ENCODE measurements around the gene S100A13.
A peak's percentile ranks its signal among the peaks of the same experiment; 100 is the strongest.
"Not testable (repeated sequence)": the region's sequence is repeated elsewhere in the genome, so short reads cannot be mapped to it uniquely, and the experiment has no call there.

The S100A13 gene

DNA sequence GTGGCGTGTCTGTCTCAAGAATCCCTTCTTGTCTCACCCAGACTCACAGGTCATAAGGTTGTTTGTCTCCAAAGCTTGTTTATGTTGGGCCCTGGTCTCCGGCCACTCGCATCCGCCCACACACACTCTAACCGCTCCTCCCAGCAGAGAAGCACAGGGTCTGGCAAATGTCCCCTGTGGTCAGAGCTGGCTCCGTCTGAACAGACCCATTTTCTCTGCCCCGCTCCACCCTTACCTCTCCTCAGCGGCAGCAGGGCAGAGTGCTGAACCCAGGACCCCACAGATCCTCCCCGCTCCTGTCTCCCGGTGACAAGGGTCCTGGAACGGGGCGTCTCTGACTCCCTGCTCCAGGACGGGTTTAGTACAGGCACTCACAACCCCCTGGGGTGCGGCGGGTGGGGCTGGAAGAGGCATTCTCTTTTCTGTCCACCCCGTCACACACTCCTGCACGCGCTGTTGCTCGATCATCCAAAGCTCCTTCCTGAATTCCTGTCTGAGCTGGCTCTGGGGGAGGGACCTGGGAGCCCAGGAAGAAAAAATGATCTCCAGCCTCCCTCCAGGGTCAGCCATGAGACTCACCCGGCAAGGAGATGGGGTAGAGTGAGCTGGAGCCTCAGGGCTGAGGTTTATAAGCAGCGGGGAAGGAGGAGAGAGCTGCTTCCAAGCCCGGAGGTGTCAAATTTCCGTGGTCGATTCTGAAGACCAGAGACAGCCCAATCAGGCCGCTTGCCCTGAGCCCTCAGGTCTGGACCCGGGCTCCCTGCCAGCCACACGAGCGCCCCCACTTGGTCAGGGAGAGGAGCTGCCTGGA, at the start of gene S100A13:
S100A13 (minus strand) TSS at position 602 of the 811 bp plus-strand sequence. CDS start 1,033 bp downstream, outside the sequence.
- no peak for DNase-seq

DNA sequence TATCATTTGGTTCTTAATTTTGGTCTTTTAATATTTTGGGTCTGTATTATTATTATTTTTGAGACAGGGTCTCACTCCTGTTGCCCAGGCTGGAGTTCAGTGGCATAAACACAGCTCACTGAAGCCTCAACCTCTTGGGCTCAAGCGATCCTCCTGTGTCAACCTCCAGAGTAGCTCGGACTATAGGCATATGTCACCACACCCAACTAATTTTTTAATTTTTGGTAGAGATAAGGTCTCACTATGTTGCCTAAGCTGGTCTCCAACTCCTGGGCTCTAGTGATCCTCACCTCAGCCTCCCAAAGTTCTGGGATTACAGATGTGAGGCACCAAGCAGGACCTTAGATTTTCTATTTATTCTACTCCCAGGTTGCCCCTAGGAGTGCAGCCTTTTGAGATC, 46.2 kb upstream of the S100A13 start:
- no peak for DNase-seq

DNA sequence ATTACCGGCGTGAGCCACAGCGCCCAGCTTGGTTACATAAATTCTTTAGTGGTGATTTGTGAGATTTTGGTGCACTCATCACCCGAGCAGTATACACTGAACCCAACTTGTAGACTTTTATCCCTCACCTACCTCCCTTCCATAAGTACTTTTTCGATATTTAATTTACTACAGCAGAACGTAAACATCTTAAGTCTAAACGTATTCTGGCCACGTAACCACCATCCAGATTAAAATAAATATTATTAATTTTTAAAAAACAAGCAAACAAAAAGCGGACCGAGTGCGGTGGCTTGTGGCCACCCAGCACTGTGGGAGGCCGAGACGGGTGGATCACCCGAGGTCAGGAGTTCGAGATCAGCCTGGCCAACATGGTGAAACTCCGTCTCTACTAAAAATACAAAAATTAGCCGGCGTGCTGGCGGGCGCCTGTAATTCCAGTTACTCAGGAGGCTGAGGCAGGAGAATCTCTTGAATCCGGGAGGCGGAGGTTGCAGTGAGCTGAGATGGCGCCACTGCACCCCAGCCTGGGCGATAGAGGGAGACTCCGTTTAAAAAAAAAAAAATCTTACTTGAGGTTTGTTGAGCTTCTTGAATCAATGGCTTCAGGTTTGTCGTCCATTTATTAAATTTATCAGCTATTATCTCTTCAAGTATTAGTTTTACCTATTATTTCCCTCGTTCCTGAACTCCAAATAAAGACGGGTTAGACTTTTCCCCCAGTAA, 44.5 kb upstream of the S100A13 start:
- peak; percentile 49 for DNase-seq

DNA sequence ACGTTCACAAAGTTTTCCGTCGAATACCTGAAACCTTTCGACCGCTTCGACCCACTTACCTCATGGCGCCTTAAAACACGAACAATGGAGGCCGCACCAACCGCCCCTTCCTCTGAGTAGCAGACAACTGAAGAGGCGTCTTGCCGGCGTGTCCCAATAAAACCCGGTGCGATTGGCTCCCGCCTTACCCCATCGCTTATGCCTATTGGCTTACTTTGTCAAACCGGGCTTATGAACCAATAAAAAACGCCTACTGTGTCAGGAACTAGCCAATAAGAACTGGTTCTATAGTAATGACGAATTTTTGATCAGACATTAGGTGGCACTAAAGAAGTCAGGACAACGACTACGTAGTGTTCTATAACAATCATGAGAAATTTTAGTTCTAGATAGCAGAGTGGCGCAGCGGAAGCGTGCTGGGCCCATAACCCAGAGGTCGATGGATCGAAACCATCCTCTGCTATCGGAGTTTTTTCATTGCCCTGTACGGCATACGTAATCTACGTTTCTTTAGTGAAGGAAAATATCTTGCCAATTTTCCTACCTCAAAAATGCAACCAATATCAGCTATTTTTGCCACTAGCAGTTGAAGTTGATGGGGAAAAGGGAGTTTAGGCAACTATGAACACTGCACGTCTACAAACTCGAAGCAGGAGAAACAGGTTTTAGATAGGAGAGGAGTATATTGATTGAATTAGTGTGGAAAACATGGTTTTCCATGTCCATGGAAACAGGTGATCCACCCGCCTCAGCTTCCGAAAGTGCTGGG, 43.7 kb upstream of the S100A13 start, which contains the start of gene ILF2:
ILF2 (minus strand) TSS at position 135 of the 769 bp plus-strand sequence; CDS start at position 64, 71 bp downstream.
- DNase-seq: peak; percentile 99

DNA sequence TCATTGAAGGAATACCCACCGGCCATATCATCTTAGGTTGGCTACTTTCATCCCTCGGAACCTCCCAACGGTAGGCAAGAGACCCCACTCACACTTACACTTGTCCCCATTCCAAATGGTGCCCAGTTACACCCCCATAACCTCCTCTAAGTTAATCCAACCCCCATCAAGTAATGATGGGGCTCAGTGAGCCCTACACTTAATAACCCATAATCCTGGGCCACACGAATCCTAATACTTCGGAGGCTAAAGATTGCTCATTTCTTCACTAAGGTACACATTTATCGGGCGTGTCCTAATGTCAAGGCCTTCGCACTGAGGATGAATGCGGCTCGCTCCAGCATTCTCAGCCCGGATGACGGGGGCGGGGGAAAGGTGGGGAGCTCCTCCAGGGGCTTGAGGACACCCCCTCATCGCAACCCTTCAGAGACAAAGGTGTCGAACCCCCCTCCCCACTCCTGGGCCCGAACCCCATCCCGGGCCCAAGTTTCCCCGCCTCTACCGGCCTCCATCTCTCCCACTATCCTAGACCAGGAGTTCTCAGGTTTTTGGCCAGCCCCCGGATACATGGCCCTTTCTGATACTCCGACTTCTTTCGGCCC, 43.1 kb upstream of the S100A13 start:
- DNase-seq: no peak

GRCh38 chr1:153669606-153670005, 42.3 kb upstream of the S100A13 start:
- DNase-seq: no peak

DNA sequence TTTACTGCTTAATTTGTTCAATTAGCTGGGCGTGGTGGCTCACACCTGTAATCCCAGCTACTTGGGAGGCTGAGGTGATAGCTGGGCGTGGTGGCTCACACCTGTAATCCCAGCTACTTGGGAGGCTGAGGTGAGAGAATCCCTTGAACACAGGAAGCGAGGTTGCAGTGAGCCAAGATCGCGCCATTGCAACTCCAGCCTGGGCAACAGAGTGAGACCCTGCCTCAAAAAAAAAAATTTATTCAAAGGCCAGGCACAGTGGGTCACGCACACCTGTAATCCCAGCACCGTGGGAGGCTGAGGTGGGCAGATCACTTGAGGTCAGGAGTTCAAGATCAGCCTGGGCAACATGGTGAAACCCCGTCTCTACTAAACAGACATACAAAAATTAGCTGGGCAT, 41.4 kb upstream of the S100A13 start:
- DNase-seq: not testable (repeated sequence)

DNA sequence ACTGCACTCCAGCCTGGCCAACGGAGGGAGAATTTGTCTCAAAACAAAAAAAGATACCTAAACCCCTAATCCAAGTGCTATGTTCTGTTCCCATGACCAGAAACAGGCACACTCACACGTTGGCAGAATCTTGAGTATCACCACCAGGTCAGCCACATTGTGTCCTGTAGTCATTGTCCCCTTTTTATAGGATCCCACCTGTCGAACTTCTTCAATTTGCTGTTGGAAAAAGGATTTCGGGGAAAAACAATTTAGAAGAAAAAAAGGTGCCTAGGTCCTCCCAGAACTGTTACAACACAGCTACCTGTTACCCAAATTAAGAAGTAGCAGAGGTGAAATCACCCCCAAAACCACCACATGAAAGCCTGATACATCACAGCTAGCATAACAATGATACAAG, 40.1 kb upstream of the S100A13 start:
- no peak for DNase-seq

DNA sequence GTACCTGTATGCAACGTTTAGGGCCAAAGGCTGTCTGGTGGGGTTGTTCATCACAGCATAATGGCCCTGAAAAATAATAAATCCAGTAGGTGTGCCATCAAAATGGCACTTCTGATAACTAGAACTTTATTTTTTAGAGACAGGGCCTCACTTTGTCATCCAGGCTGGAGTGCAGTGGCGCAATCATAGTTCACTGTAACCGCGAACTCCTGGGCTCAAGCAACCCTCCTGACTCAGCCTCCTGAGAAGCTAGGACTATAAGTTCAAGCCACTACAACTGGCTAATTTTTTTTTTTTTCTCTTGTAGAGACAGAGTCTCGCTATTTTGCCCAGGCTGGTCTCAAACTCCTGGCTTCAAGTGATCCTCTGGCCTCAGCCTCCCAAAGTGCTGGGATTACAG, 35.9 kb upstream of the S100A13 start:
- DNase-seq: no peak

- no peak for DNase-seq
Measured at GRCh38 chr1:153662269-153662668, 35.0 kb upstream of the S100A13 start.

GRCh38 chr1:153661111-153661708, 33.9 kb upstream of the S100A13 start:
- DNase-seq: no peak

- DNase-seq: no peak
Measured at GRCh38 chr1:153659656-153660055, 32.4 kb upstream of the S100A13 start.

DNA sequence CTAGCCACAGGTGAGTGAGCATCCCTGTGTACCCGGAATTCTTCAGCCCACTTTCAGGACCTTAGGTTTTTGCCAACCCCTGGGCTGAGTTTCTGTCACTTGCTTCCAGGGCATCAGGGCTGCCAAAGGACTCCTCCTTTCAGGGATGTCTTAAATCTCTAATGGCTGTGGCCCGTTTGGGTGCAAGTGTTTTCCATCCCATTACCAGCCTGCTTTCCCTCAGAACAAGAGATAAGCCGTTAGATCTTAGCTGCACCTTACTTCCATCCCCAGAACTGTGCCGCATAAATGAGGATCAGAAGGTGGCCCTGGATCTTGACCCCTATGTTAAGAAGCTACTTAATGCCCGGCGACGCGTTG, 31.9 kb upstream of the S100A13 start:
- DNase-seq: no peak

DNA sequence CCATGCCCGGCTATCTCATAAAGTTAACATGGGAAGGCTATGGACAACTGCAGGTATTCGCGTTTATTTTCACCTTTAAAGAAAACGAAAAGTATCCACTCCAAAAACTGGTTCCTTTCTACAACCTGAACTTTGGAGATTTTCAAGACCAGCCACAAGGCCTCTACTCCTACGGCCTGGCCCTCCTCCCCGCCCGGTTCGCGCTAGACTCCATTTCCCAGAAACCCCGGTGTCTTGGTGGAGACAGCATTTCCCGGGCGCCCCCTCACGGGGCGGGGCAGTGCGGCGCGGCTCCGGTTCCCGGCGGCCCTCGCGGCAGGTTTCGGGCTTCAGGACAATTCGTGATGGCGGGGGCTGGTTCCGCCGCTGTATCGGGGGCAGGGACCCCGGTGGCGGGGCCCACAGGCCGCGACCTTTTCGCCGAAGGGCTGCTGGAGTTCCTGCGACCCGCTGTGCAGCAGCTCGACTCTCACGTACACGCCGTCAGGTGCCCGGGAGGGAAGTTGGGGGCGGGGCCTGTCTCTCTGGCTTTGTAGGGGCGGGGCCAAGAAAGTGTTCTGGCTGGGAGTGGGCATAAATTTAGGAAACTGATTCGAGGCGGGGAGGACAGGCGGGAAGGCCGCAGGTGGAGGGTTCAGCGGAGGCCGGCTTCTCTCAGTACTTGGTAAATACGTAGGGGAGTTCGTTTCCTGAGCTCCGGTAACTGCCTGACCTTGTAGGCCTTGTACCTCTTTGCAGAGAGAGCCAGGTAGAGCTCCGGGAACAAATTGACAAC, 31.3 kb upstream of the S100A13 start, which contains the start of gene SNAPIN:
SNAPIN (plus strand) TSS at position 304 of the 775 bp plus-strand sequence; CDS start at position 345, 41 bp downstream.
- DNase-seq: peak; percentile 95

DNA sequence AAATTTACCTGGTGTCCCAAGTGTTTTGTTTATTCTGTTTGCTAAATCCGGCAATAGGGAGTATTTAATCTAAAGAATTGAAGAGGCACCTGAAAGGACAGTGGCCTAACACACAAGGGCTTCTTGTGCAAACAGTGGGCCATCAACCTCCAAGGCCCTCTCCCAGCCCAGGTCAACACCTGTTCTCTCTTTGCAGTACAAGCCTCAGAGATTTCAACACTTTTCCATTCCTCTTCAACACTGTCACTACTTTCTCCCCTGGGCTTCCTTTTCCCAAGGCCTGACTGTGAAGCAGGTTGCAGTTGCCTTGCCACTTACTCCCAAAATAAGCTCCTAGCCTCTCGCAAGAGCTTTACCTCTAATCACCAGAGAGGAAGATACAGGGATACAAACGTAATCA, 28.0 kb upstream of the S100A13 start:
- no peak for DNase-seq

DNA sequence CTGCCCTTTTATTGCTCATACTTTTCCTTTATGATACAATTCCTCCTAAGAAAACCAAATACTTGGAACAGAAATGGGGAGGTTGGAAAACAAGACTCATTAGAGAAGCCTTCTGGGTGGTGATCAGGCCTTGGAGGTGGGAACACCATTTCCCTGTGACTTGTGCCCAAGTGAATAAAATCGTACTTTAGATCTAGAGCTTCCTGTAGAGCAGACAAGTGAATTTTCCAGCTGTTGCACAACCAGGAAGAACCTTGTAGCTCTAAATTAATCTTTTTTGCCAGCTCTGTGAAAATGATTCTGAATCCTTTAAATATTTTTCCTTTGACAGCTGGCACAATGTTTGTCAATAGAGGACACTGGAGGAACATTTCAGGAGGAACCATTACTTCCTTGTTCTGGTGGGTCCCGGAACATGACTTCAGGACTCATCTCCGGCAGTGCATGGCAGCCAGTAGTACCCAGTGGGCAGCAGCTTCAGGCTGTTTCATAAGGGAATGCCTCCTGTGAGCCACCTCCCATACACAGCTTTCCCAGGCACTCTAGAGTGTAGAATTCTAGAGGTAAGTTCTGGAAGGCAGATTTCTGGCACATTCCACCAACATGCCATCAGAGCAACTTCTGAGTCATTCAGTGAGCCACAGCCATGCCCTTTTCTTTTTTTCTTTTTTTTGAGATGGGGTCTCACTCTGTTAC, 25.6 kb upstream of the S100A13 start:
- peak; percentile 67 for DNase-seq

DNA sequence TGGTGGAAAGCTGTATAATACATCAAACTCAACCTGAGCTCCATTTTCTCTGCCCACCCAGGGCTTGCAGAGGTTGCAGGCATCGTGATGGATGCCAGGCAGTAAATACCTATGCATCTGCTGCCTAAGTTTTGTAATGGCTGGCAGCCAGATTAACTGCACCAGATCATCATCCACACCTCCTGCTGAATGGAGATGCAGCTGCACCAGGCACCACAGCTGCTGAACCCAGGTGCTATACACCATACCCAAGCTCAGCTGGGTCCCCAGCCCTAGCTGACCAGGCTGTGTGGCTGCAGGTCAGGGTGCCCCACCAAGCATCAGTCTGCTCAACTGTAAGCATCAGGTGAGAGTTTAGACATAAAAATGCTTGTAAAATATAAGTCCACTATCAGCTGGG, 24.5 kb upstream of the S100A13 start:
- DNase-seq: no peak

DNA sequence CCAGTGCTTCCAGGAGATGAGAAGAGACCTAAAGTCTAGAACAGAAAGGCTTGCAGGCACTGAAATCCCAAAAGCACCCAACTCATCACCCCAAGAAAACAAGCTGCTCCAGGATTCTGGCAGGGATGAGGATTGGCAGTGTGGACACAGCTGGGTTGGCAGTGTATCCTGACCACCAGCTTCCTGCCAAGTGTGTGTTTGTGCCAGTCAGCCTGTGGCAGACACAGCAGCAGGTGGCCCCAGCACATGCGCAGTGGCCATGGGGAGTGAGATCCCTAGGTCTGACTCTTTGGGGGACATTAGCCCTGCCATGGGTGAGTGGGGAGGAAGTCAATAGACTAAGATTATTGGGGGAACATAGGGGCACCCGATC, 22.5 kb upstream of the S100A13 start:
- DNase-seq: no peak

DNA sequence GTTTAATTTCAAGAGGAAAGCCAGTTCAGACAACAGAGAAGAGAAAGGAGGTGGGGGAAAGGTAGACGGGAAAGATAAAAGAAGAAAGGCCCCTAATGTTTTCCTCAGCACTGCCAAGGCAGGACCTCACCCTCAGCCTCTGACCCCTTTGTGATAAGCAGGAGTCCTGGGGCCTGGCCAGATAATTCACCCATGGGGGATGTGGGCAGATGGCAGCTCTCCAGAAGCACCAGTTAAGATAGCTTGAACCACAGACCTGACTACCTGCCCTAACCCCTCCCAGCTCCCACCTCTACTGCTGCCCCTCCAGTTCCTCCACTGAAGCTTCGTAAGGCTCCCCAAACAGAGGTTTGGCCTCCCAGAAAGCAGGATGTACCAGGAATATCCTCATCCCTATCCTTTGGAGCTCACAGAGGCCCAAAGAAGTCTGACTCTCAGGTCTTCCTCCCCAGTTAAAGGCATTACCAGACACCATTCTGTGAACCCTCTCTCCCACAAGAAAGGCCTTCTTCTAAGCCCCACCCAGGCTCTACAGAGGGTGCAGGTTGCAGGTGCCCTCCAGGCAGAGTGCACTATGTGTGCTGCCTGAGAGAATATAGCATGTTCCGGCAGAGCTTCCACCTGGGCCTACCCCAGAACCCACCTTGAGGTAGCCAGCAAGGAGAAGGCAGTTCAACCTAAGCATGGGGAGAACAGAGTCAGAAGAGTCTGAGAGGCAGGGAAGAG, 22.0 kb upstream of the S100A13 start:
- no peak for DNase-seq

- DNase-seq: no peak
Measured at GRCh38 chr1:153648000-153648643, 20.8 kb upstream of the S100A13 start.
